Astrocyte of the spinal cord (primary cell): ENCODE results near the gene HSH2D.

Source experiments
- DNase-seq: peaks from one replicate; pipeline ENCODE4 v3.0.0; 2011; ENCODE audit warnings: low read depth, low spot score
- H3K4me3 ChIP-seq: 2 replicates; pipeline ENCODE4 v1.5.1; 2011; ENCODE audit warnings: low read depth, mild to moderate bottlenecking, low read length, moderate library complexity
- in situ Hi-C: cut with HindIII; loops from 2 replicates; pipeline ENCODE4 v1.10.0; 2017; ENCODE audit warnings: low sequenced_read_pairs
- TF ChIP-seq, protein P1 (sequence below): IDR thresholded peaks from 2 replicates; pipeline ENCODE4 v1.5.1; 2012; ENCODE audit warnings: low read depth, mild to moderate bottlenecking, low read length, inconsistent platforms

HSH2D gene

DNA sequence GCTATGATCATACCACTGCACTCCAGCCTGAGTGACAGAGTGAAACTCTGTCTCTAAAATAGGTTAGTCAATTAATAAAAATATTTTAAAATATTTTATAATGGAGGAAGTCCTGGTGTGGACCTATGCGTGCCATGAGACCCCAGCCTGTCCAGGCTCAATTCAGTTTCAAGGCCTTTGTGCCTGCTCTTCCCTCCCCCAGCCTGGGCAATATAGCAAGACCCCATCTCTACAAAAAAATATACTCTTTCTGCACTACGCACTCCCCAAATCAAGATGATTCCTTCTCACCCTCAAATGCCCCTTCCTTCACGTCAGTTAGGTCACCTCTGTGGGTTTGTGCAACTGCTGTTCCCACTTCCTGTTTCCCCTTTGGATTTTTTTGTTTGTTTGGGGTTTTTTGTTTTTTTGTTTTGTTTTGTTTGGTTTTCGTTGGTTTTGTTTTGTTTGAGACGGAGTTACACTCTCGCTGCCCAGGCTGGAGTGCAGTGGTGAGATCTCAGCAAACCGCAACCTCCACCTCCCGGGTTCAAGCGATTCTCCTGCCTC, 1.4 kb upstream of the HSH2D start:
- in situ Hi-C loops = no loop called here

DNA sequence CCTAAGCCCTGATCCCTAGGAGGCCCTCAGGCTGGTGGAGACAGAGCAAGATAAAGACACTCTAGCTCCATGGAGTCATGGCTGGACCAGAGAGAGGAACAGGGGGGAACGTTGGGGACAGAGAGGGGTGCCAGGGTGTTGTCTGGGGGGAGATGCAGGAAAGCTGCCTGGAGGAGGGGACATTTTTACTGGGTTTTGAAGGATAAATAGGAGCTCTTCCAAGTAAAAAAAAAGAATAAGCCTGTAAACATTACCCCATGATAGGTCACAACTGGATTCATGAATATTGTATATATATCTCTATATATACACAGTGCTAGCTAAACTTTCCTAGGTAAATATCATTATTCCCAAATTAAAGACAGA, 714 bp downstream of the HSH2D start:
- TF ChIP-seq, protein P1, sequence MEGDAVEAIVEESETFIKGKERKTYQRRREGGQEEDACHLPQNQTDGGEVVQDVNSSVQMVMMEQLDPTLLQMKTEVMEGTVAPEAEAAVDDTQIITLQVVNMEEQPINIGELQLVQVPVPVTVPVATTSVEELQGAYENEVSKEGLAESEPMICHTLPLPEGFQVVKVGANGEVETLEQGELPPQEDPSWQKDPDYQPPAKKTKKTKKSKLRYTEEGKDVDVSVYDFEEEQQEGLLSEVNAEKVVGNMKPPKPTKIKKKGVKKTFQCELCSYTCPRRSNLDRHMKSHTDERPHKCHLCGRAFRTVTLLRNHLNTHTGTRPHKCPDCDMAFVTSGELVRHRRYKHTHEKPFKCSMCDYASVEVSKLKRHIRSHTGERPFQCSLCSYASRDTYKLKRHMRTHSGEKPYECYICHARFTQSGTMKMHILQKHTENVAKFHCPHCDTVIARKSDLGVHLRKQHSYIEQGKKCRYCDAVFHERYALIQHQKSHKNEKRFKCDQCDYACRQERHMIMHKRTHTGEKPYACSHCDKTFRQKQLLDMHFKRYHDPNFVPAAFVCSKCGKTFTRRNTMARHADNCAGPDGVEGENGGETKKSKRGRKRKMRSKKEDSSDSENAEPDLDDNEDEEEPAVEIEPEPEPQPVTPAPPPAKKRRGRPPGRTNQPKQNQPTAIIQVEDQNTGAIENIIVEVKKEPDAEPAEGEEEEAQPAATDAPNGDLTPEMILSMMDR = no peak
- H3K4me3 ChIP-seq = no peak overlapping the region
- DNase-seq = no peak
- in situ Hi-C loops = no loop called here

More for the DNA sequence above, 1.4 kb upstream of the HSH2D start:
- H3K4me3 ChIP-seq = no peak overlapping the region
- TF ChIP-seq, protein P1 = no peak
- no peak for DNase-seq

DNA sequence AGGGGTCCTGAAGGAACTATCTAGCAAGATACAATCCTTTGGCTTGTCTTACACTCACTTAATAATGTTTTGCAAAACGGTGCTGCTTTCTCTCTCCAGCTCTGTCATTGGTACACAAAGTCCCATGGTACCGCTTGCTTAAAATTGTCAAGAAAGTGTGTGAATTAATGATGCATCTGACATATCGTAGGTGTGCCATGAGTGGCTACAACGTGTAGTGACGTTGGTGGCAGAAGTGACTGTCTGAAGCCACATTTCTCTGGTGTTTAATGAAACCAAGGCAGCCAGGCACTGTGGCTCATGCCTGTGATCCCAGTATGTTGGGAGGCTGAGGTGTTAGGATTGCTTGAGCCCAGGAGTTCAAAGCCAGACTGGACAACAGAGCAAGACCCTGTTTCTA, 2.6 kb downstream of the HSH2D start:
- H3K4me3 ChIP-seq = no peak overlapping the region
- TF ChIP-seq, protein P1 = no peak
- no peak for DNase-seq
- in situ Hi-C loops = no loop called here

DNA sequence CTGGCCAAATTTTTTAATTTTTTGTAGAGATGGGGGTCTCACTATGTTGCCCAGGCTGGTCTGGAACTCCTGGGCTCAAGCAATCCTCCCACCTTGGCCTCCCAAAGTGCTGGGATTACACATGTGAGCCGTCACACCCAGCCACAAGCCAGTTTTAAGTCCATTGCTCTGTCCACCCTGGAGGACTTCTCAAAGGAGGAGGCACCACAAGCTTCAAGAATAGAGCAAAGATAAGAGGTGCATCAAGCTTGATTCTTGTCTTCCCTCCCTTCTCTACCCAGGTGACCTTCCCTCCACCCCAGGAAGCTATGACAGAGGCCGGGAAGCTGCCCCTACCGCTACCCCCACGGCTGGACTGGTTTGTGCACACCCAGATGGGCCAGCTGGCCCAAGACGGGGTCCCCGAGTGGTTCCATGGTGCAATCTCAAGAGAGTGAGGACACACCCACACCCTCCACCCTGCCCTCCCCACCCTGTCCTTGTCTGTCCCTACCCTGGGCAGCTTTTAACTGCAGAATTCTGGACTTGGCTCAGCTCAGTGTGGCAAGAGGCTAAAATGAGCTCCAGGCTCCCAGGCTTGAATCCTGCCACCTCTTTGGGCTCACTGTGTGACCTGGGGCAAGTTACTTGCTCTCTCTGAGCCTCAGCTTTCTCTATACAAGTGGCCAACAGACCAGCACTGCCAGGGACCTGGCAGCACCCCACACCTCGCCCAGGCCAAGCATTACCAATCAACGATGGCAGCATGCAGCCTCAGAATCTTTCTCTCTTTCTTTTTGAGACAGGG, 5.2 kb downstream of the HSH2D start:
- TF ChIP-seq, protein P1 = no peak
- no peak overlapping the region for H3K4me3 ChIP-seq
- in situ Hi-C loops = no loop called here
- DNase-seq = no peak

DNA sequence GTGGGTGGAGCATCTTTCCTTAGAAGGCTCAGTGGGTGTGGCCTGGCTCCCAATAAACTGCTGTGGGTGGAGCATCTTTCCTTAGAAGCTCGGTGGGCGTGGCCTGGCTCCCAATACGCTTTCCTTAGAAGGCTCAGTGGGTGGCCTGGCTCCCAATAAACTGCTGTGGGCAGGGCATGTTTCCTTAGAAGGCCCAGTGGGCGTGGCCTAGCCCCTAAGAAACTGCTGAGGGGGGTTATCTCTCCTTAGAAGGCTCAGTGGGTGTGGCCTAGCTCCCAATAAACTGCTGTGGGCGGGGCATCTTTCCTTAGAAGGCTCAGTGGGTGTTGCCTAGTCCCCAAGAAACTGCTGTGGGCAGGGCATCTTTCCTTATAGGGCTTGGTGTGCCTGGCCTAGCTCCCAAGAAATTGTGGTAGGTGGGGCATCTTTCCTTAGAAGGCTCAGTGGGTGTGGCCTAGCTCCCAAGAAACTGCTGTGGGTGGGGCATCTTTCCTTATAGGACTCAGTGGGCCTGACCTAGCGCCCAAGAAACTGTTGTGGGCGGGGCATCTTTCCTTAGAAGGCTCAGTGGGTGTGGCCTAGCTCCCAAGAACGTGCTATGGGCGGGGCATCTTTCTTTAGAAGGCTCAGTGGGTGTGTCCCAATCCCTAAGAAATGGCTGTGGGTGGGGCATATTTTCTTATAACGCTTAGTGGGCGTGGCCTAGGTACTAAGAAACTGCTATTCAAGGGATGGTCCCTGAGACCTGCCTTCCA, 10.3 kb downstream of the HSH2D start:
- in situ Hi-C loops = no loop called here
- no peak overlapping the region for H3K4me3 ChIP-seq
- DNase-seq = no peak
- TF ChIP-seq, protein P1 = no peak

DNA sequence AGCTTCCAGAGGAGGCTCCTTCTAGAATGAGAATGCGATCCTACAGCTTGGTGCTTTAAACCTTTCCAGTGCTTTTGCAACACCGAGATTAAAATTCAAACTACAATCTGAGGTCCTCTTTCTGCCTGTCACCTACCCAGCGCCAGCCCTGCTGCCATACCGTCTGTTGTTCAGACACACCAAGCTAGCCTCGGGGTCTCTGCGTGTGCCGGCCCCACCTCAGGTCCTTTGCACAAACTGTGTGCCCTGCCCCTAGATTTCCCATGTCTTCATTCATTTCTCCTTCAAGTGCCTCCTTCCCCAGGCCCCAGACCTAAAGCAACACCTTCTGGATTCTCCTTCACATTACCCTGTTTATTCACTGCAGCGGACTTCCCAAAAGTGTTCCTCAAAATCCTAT, 11.1 kb downstream of the HSH2D start:
- DNase-seq = no peak
- TF ChIP-seq, protein P1 = no peak
- no peak overlapping the region for H3K4me3 ChIP-seq
- in situ Hi-C loops = no loop called here
